Esophagus squamous epithelium (tissue), 5 donors: ENCODE data around the gene WFS1. TPM values are rescaled to one million over a fixed set of nuclear protein-coding genes. Genes with fewer than 3 reads are reported as not detected.

ENCODE experiments used
- DNase-seq: peaks from one replicate; lab custom pipeline; 2025; lab: John Stamatoyannopoulos, UW
- H3K27ac ChIP-seq, 4 donors: fragments of 200-600 bp; sonication (generic); one replicate each; pipeline ENCODE4 v1.5.1; 2016 to 2019; ENCODE audit warnings: mild to moderate bottlenecking in 1 of 4
- H3K27me3 ChIP-seq, 4 donors: fragments of 200-600 bp; sonication (generic); 1 replicate in 3 of 4; 2 replicates in 1 of 4; pipeline versions ENCODE4 v1.5.1 to v1.6.0; 2017 to 2021; ENCODE audit warnings: antibody characterized with exemption in 1 of 4
- H3K36me3 ChIP-seq, 3 donors: fragments of 200-600 bp; sonication (generic); one replicate each; pipeline ENCODE4 v1.5.1; 2016 to 2019
- H3K4me1 ChIP-seq, 3 donors: fragments of 200-600 bp; sonication (generic); one replicate each; pipeline ENCODE4 v1.5.1; 2017 to 2019
- H3K4me3 ChIP-seq, 4 donors: fragments of 200-600 bp; sonication (generic); 1 replicate in 3 of 4; 2 replicates in 1 of 4; pipeline ENCODE4 v1.5.1; 2016 to 2019; ENCODE audit warnings: mild to moderate bottlenecking in 2 of 4, moderate library complexity in 1 of 4
- H3K9me3 ChIP-seq, 3 donors: fragments of 200-600 bp; sonication (generic); one replicate each; pipeline ENCODE4 v1.5.1; 2016 to 2019
- POLR2A ChIP-seq, 4 donors: fragments of 450-650 bp; IDR thresholded peaks; one replicate each; pipeline ENCODE4 v1.6.1; 2017; ENCODE audit warnings: antibody characterized with exemption in 4 of 4, mild to moderate bottlenecking in 4 of 4, moderate library complexity in 3 of 4
- whole genome bisulfite sequencing, 2 donors: methylation state at CpG; one replicate each; pipeline ENCODE4 v1.1.5; 2018; 5-methylcytosine and 5-hydroxymethylcytosine counted together
- intact Hi-C: fragments of 100-400 bp; cut with DNase I; formaldehyde crosslinking; loops from one replicate; pipeline ENCODE4 v1.15.0; 2022
- total RNA-seq, 4 donors: library from RNA; depleted of rRNA; stranded (reverse); fragments of >200 nt; gene quantifications; one replicate each; pipeline ENCODE4 v1.1.0, GENCODE V29; 2016
- TF ChIP-seq, protein P1 (sequence below), 6 experiments: fragments of 450-650 bp in 4 of 6; fragments of 200-600 bp in 2 of 6; sonication (generic) in 2 of 6; IDR thresholded peaks; one replicate each; pipeline ENCODE4 v1.5.1; 2016 to 2019; ENCODE audit warnings: antibody characterized with exemption in 6 of 6, mild to moderate bottlenecking in 4 of 6, moderate library complexity in 4 of 6
- donor health status: DM: yes; HTN: yes; CAD: no.

The WFS1 gene
- total RNA-seq, 4 donors from 2014 or later, result 6.5 to 20.4 (median 9.6) TPM

GRCh38 chr4:6322761-6323566 is 53.3 kb downstream of the WFS1 start:
- Histone ChIP-seq H3K4me1 (peaks cover 0 to 28% (median 3%) of the 10 kb centered on the region in 3 donors), H3K9me3 (no peaks in the 10 kb centered on the region), H3K27ac (no peak overlapping the region), H3K36me3 (peaks cover 0 to 63% (median 0%) of the 10 kb centered on the region in 3 donors), H3K27me3 (peaks cover 0 to 7% (median 0%) of the 10 kb centered on the region in 4 donors), H3K4me3 (no peak overlapping the region)
- no peak for DNase-seq
- no peak for TF ChIP-seq POLR2A (IDR thresholded peaks at IDR 0.05)
- TF ChIP-seq, protein P1, sequence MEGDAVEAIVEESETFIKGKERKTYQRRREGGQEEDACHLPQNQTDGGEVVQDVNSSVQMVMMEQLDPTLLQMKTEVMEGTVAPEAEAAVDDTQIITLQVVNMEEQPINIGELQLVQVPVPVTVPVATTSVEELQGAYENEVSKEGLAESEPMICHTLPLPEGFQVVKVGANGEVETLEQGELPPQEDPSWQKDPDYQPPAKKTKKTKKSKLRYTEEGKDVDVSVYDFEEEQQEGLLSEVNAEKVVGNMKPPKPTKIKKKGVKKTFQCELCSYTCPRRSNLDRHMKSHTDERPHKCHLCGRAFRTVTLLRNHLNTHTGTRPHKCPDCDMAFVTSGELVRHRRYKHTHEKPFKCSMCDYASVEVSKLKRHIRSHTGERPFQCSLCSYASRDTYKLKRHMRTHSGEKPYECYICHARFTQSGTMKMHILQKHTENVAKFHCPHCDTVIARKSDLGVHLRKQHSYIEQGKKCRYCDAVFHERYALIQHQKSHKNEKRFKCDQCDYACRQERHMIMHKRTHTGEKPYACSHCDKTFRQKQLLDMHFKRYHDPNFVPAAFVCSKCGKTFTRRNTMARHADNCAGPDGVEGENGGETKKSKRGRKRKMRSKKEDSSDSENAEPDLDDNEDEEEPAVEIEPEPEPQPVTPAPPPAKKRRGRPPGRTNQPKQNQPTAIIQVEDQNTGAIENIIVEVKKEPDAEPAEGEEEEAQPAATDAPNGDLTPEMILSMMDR (IDR thresholded peaks at IDR 0.05), result no peak
- intact Hi-C loops, result loop anchor here (10.0 kb wide), 1 partner anchor 328 kb away; no protein-coding TSS in a partner anchor
- WGBS, 2 donors, result 60 to 78% methylated on average over 12 to 13 of the region's 33 CpGs

DNA sequence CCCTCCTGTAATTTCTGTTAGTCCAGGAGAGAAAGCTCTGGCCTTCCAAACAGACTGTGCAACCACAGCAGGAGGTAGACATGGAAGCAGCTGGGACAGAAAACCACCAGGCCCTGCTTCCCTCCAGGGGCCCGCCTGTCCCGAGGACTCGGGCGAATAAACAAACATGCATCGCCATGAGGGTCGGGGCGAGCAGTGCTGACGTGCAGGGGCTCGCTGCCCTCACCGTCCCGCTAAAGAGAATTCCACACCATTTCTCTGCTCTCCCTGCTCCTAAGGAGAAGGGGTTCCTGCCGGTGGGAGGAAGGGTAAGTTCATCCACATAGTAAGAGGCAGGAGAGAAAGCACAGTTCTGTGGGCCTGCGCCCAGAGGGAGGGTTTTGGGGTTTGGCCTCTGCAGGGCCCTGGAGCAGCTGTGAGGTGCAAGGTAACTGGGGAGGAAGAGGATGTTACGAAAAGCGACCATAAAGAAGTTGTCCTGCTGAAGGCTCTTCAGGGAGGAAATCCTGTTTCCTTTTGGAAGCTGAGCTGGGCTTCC is 54.9 kb downstream of the WFS1 start:
- TF ChIP-seq POLR2A (IDR thresholded peaks at IDR 0.05), result no peak
- TF ChIP-seq, protein P1 (IDR thresholded peaks at IDR 0.05), result no peak
- Histone ChIP-seq H3K4me1 (peaks cover 0 to 28% (median 3%) of the 10 kb centered on the region in 3 donors), H3K9me3 (no peaks in the 10 kb centered on the region), H3K27me3 (peaks cover 0 to 15% (median 0%) of the 10 kb centered on the region in 4 donors), H3K4me3 (peak overlapping the region in 1 of 4 donors; percentile 7), H3K36me3 (peaks cover 0 to 68% (median 0%) of the 10 kb centered on the region in 3 donors), H3K27ac (peak overlapping the region; percentile 35 to 79 (median 54))
- WGBS, 2 donors, result 54 to 71% methylated on average over 10 to 11 of the region's 15 CpGs
- intact Hi-C loops, result loop anchor here (10.0 kb wide), 1 partner anchor 330 kb away; no protein-coding TSS in a partner anchor
- DNase-seq, result no peak

DNA sequence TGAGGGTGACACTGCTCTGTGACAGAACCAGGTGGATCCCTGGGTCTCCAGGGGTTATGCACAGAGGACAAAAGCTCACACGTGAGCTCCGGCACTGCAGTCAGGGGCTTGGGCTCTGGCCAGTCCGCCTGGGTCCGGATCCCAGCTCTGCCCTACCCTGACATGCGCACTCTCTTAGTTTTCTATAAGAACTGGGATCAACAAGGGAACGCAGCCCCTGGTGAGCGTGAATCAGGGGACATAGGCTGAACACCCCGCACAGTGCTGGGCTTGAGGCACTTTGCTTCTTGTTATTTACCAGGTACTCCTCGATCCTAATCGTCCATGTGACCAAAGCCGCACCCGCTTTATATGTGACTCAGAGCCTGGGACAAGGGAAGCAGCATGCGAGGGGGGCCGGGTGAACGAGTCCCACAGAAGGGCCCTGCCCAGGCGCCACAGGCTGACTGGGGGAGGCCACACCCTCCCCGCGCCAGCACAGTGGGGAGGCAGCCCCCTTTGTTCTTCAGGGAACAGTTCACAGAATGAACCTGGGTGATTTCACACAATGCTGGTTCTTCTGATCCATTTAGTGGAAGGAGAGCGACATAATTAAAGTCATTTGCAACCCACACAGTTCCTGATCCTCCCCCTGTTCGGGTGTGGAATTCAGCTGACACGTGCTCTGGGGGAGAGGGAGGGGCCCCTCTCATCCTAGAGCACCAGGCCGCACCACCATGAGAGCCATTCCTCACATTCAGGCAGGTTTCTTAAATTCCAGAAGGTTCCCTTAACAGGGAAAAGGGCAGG is 55.5 kb downstream of the WFS1 start:
- H3K4me3 ChIP-seq, result peak overlapping the region in 1 of 4 donors; percentile 7
- 30 to 61% methylated on average over 2 to 11 of the region's 22 CpGs for WGBS, 2 donors

GRCh38 chr4:6325788-6326290 is 56.2 kb downstream of the WFS1 start:
- no peak for DNase-seq
- H3K4me1 ChIP-seq, result peaks cover 0 to 28% (median 3%) of the 10 kb centered on the region in 3 donors
- TF ChIP-seq POLR2A (IDR thresholded peaks at IDR 0.05), result no peak
- TF ChIP-seq, protein P1 (IDR thresholded peaks at IDR 0.05), result no peak
- H3K36me3 ChIP-seq, result peaks cover 0 to 62% (median 0%) of the 10 kb centered on the region in 3 donors
- intact Hi-C loops, result loop anchor here (2.0 to 10.0 kb wide), 2 partner anchors 75 to 331 kb away; no protein-coding TSS in a partner anchor
- H3K27me3 ChIP-seq, result peaks cover 0 to 15% (median 0%) of the 10 kb centered on the region in 4 donors
- 80 to 95% methylated on average over 1 to 7 of the region's 14 CpGs for WGBS, 2 donors
- no peaks in the 10 kb centered on the region for H3K9me3 ChIP-seq
- no peak overlapping the region for H3K4me3 ChIP-seq
- peak overlapping the region; percentile 35 to 79 (median 54) for H3K27ac ChIP-seq

More for the DNA sequence above, 55.5 kb downstream of the WFS1 start:
- peaks cover 0 to 15% (median 0%) of the 10 kb centered on the region in 4 donors for H3K27me3 ChIP-seq
- H3K9me3 ChIP-seq, result no peaks in the 10 kb centered on the region
- H3K36me3 ChIP-seq, result peaks cover 0 to 64% (median 0%) of the 10 kb centered on the region in 3 donors
- TF ChIP-seq, protein P1 (IDR thresholded peaks at IDR 0.05), result no peak
- TF ChIP-seq POLR2A (IDR thresholded peaks at IDR 0.05), result no peak
- peak; percentile 7 for DNase-seq
- peak overlapping the region; percentile 35 to 79 (median 54) for H3K27ac ChIP-seq
- intact Hi-C loops, result loop anchor here (10.0 kb wide), 1 partner anchor 330 kb away; no protein-coding TSS in a partner anchor
- peaks cover 0 to 28% (median 3%) of the 10 kb centered on the region in 3 donors for H3K4me1 ChIP-seq
